Prostate gland (tissue), 2 donors: Measurements from ENCODE around the gene SRGAP1. TPM values are rescaled to one million over a fixed set of nuclear protein-coding genes. Genes with fewer than 3 reads are reported as not detected.
"Not testable (repeated sequence)": the region's sequence is repeated elsewhere in the genome, so short reads cannot be mapped to it uniquely, and the experiment has no call there.

Source experiments
- DNase-seq: peaks from one replicate; pipeline ENCODE4 v3.0.0-alpha.2; 2019; ENCODE audit warnings: low spot score
- H3K27ac ChIP-seq, 2 donors: fragments of 200-600 bp; sonication (generic); 2 replicates each; pipeline ENCODE4 v1.5.1; 2017 to 2019
- H3K27me3 ChIP-seq: fragments of 200-600 bp; sonication (generic); replicated peaks from 2 replicates; pipeline ENCODE4 v1.5.1; 2019; ENCODE audit not compliant: insufficient read depth
- H3K36me3 ChIP-seq, 2 donors: fragments of 200-600 bp; sonication (generic); 1 replicate in 1 of 2; 2 replicates in 1 of 2; pipeline versions ENCODE4 v1.5.1 to v1.8.1; 2017 to 2019
- H3K4me1 ChIP-seq: fragments of 200-600 bp; sonication (generic); replicated peaks from 2 replicates; pipeline ENCODE4 v1.5.1; 2019
- H3K4me3 ChIP-seq, 2 donors: fragments of 200-600 bp; sonication (generic); 2 replicates each; pipeline ENCODE4 v1.5.1; 2017 to 2019
- H3K9me3 ChIP-seq: fragments of 200-600 bp; sonication (generic); 2 replicates; pipeline ENCODE4 v1.5.1; 2017
- CTCF ChIP-seq, 4 experiments: fragments of 200-600 bp in 2 of 4; fragments of 450-650 bp in 2 of 4; sonication (generic) in 2 of 4; IDR thresholded peaks; 1 replicate in 3 of 4; 2 replicates in 1 of 4; pipeline ENCODE4 v1.5.1; 2016 to 2019; ENCODE audit warnings: antibody characterized with exemption in 4 of 4, mild to moderate bottlenecking in 2 of 4, moderate library complexity in 2 of 4
- POLR2A ChIP-seq: fragments of 450-650 bp; IDR thresholded peaks from one replicate; pipeline ENCODE4 v1.6.1; 2016; ENCODE audit warnings: antibody characterized with exemption, mild to moderate bottlenecking
- POLR2AphosphoS5 ChIP-seq: sonication (generic); formaldehyde crosslinking; IDR thresholded peaks from one replicate; pipeline ENCODE4 v1.6.1; 2017; ENCODE audit warnings: antibody characterized with exemption
- WGBS: methylation state at CpG from one replicate; pipeline ENCODE4 v1.1.5; 2018; 5-methylcytosine and 5-hydroxymethylcytosine counted together
- intact Hi-C: fragments of 100-400 bp; cut with DNase I; formaldehyde crosslinking; loops from one replicate; pipeline ENCODE4 v1.14.2; 2022
- total RNA-seq, 2 donors: library from RNA; depleted of rRNA; stranded (reverse); fragments of >200 nt; gene quantifications; one replicate each; pipeline ENCODE4 v1.1.0, GENCODE V29; 2016

Gene SRGAP1
- total RNA-seq, 2 donors from 2014 or later = 4.6 to 16.1 TPM

- Histone ChIP-seq H3K9me3 (no peaks in the 10 kb centered on the region), H3K4me1 (no peaks in the 10 kb centered on the region), H3K27me3 (no peaks in the 10 kb centered on the region), H3K4me3 (no peak overlapping the region), H3K27ac (no peak overlapping the region), H3K36me3 (no peaks in the 10 kb centered on the region)
- intact Hi-C loops = loop anchor here (10.0 kb wide), 2 partner anchors 236 to 556 kb away; partner anchors contain the start of gene XPOT
- WGBS = 87% methylated on average over 1 of the region's 1 CpG
- no peak for TF ChIP-seq POLR2AphosphoS5
- DNase-seq = no peak
These were observed 4.7 kb downstream of the SRGAP1 start for GRCh38 chr12:63849106-63849620.

- Histone ChIP-seq H3K4me1 (no peaks in the 10 kb centered on the region), H3K36me3 (no peaks in the 10 kb centered on the region), H3K9me3 (no peaks in the 10 kb centered on the region), H3K4me3 (no peak overlapping the region), H3K27me3 (no peaks in the 10 kb centered on the region), H3K27ac (no peak overlapping the region)
- no peak for DNase-seq
- intact Hi-C loops = loop anchor here (10.0 kb wide), 2 partner anchors 235 to 555 kb away; partner anchors contain the start of gene XPOT
- 95% methylated on average over 4 of the region's 4 CpGs for WGBS
- TF ChIP-seq POLR2AphosphoS5 = no peak
- no peak for TF ChIP-seq CTCF (IDR thresholded peaks at IDR 0.05)
- no peak for TF ChIP-seq POLR2A
These were observed 5.1 kb downstream of the SRGAP1 start for GRCh38 chr12:63849641-63850040.

GRCh38 chr12:63853978-63854377 lies 9.5 kb downstream of the SRGAP1 start:
- H3K36me3 ChIP-seq = no peaks in the 10 kb centered on the region
- TF ChIP-seq CTCF (IDR thresholded peaks at IDR 0.05) = no peak
- TF ChIP-seq POLR2A = no peak
- H3K27ac ChIP-seq = no peak overlapping the region
- H3K4me3 ChIP-seq = no peak overlapping the region
- H3K4me1 ChIP-seq = no peaks in the 10 kb centered on the region
- no peaks in the 10 kb centered on the region for H3K27me3 ChIP-seq
- intact Hi-C loops = no loop called here
- DNase-seq = no peak
- no peaks in the 10 kb centered on the region for H3K9me3 ChIP-seq

GRCh38 chr12:63855299-63855698 lies 10.8 kb downstream of the SRGAP1 start:
- no peak overlapping the region for H3K4me3 ChIP-seq
- 100% methylated on average over 3 of the region's 3 CpGs for WGBS
- no peak overlapping the region for H3K27ac ChIP-seq
- H3K4me1 ChIP-seq = no peaks in the 10 kb centered on the region
- no peaks in the 10 kb centered on the region for H3K27me3 ChIP-seq
- intact Hi-C loops = no loop called here
- DNase-seq = no peak
- no peaks in the 10 kb centered on the region for H3K36me3 ChIP-seq
- no peak for TF ChIP-seq POLR2AphosphoS5
- TF ChIP-seq POLR2A = no peak
- no peak for TF ChIP-seq CTCF (IDR thresholded peaks at IDR 0.05)
- H3K9me3 ChIP-seq = no peaks in the 10 kb centered on the region

- Histone ChIP-seq H3K4me3 (no peak overlapping the region), H3K36me3 (no peaks in the 10 kb centered on the region), H3K4me1 (no peaks in the 10 kb centered on the region), H3K27me3 (no peaks in the 10 kb centered on the region), H3K9me3 (no peaks in the 10 kb centered on the region), H3K27ac (no peak overlapping the region)
- no peak for DNase-seq
- intact Hi-C loops = no loop called here
- 56% methylated on average over 6 of the region's 6 CpGs for WGBS
- TF ChIP-seq CTCF (IDR thresholded peaks at IDR 0.05) (no peak), POLR2AphosphoS5 (no peak), POLR2A (no peak)
These were observed 13.5 kb downstream of the SRGAP1 start for GRCh38 chr12:63857771-63858670.

GRCh38 chr12:63859880-63860279 lies 15.4 kb downstream of the SRGAP1 start:
- intact Hi-C loops, DNase-seq, H3K4me3 ChIP-seq, H3K36me3 ChIP-seq, H3K4me1 ChIP-seq, H3K27ac ChIP-seq, H3K9me3 ChIP-seq, H3K27me3 ChIP-seq: not testable (repeated sequence)
- 94% methylated on average over 2 of the region's 2 CpGs for WGBS
